Nephron (organoid): ENCODE data around the gene FHL1.
"Not testable (repeated sequence)": the region's sequence is repeated elsewhere in the genome, so short reads cannot be mapped to it uniquely, and the experiment has no call there.

Experiments
- H3K27ac Mint-ChIP-seq, 3 experiments: 2 replicates each; pipeline ENCODE4 v1.8.0; 2020; ENCODE audit warnings: mixed read lengths in 3 of 3, mild to moderate bottlenecking in 2 of 3, moderate library complexity in 1 of 3
- H3K27me3 Mint-ChIP-seq: 2 replicates; pipeline ENCODE4 v1.8.0; 2021; ENCODE audit warnings: low read depth, mild to moderate bottlenecking, moderate library complexity, mixed read lengths
- H3K36me3 Mint-ChIP-seq: 2 replicates; pipeline ENCODE4 v1.8.0; 2020; ENCODE audit warnings: low read depth, mixed read lengths
- H3K4me1 Mint-ChIP-seq: 2 replicates; pipeline ENCODE4 v1.8.0; 2020; ENCODE audit warnings: mixed read lengths
- H3K4me3 Mint-ChIP-seq, 3 experiments: 2 replicates each; pipeline ENCODE4 v1.8.0; 2020; ENCODE audit warnings: mild to moderate bottlenecking in 3 of 3, mixed read lengths in 3 of 3, moderate library complexity in 2 of 3
- H3K9me3 Mint-ChIP-seq: 2 replicates; pipeline ENCODE4 v1.8.0; 2020; ENCODE audit warnings: mixed read lengths
- CTCF ChIP-seq, 3 experiments: fragments of 200-600 bp; sonication (generic); IDR thresholded peaks; one replicate each; pipeline ENCODE4 v1.5.0; 2021; ENCODE audit warnings: antibody characterized with exemption in 3 of 3; ENCODE audit not compliant: unreplicated experiment in 3 of 3

Gene FHL1

GRCh38 chrX:136163689-136164088 is 16.4 kb downstream of the FHL1 start:
- Mint-ChIP-seq H3K27me3 (no peaks in the 10 kb centered on the region), H3K4me1 (peaks cover 19% of the 10 kb centered on the region), H3K4me3 (no peak overlapping the region), H3K36me3 (no peaks in the 10 kb centered on the region), H3K9me3 (peaks cover 4% of the 10 kb centered on the region), H3K27ac (peak overlapping the region in 1 of 3 experiments; percentile 16)
- TF ChIP-seq CTCF (IDR thresholded peaks at IDR 0.05; ENCODE audit: unreplicated experiment in 3 of 3), result no peak

GRCh38 chrX:136165406-136165805 is 18.1 kb downstream of the FHL1 start:
- no peak overlapping the region for H3K4me3 Mint-ChIP-seq
- TF ChIP-seq CTCF (IDR thresholded peaks at IDR 0.05; ENCODE audit: unreplicated experiment in 3 of 3), result no peak
- H3K27ac Mint-ChIP-seq, result no peak overlapping the region
- peaks cover 35% of the 10 kb centered on the region for H3K4me1 Mint-ChIP-seq
- no peaks in the 10 kb centered on the region for H3K27me3 Mint-ChIP-seq
- no peaks in the 10 kb centered on the region for H3K36me3 Mint-ChIP-seq
- H3K9me3 Mint-ChIP-seq, result peaks cover 4% of the 10 kb centered on the region

GRCh38 chrX:136166221-136166855 is 19.0 kb downstream of the FHL1 start:
- peaks cover 4% of the 10 kb centered on the region for H3K9me3 Mint-ChIP-seq

GRCh38 chrX:136167989-136168388 is 20.7 kb downstream of the FHL1 start:
- peak overlapping the region in 2 of 3 experiments; percentile 59 to 88 for H3K27ac Mint-ChIP-seq
- not testable (repeated sequence) for H3K36me3 Mint-ChIP-seq, H3K27me3 Mint-ChIP-seq, H3K4me3 Mint-ChIP-seq, H3K9me3 Mint-ChIP-seq
- peaks cover 35% of the 10 kb centered on the region for H3K4me1 Mint-ChIP-seq

More at GRCh38 chrX:136166221-136166855, 19.0 kb downstream of the FHL1 start:
- Mint-ChIP-seq H3K36me3 (no peaks in the 10 kb centered on the region), H3K27me3 (no peaks in the 10 kb centered on the region), H3K27ac (peak overlapping the region in 1 of 3 experiments; percentile 70), H3K4me1 (peaks cover 35% of the 10 kb centered on the region), H3K4me3 (no peak overlapping the region)
- TF ChIP-seq CTCF (IDR thresholded peaks at IDR 0.05; ENCODE audit: unreplicated experiment in 3 of 3), result no peak

GRCh38 chrX:136168929-136169735 is 21.8 kb downstream of the FHL1 start:
- Mint-ChIP-seq H3K36me3 (no peaks in the 10 kb centered on the region), H3K4me3 (no peak overlapping the region), H3K27me3 (no peaks in the 10 kb centered on the region), H3K4me1 (peaks cover 28% of the 10 kb centered on the region), H3K9me3 (peaks cover 2% of the 10 kb centered on the region), H3K27ac (peak overlapping the region; percentile 8 to 54 (median 45))
- no peak for TF ChIP-seq CTCF (IDR thresholded peaks at IDR 0.05; ENCODE audit: unreplicated experiment in 3 of 3)

- Mint-ChIP-seq H3K27ac (peak overlapping the region; percentile 8 to 54 (median 45)), H3K36me3 (no peaks in the 10 kb centered on the region), H3K27me3 (no peaks in the 10 kb centered on the region), H3K4me3 (no peak overlapping the region), H3K9me3 (peaks cover 2% of the 10 kb centered on the region), H3K4me1 (peaks cover 28% of the 10 kb centered on the region)
- peak in 1 of 3 experiments; percentile 12 for TF ChIP-seq CTCF (IDR thresholded peaks at IDR 0.05; ENCODE audit: unreplicated experiment in 3 of 3)
Observed at GRCh38 chrX:136170139-136170800, 22.9 kb downstream of the FHL1 start.
